ENCODE data around the gene ANO2.

The ANO2 gene

GRCh38 chr12:5654019-5654418 is 291.0 kb downstream of the ANO2 start:
- no peak for DNase-seq

- no peak for DNase-seq
These were observed 294.1 kb downstream of the ANO2 start for GRCh38 chr12:5650829-5651461.

- no peak for DNase-seq
These were observed 294.8 kb downstream of the ANO2 start for GRCh38 chr12:5650281-5650680.

DNA sequence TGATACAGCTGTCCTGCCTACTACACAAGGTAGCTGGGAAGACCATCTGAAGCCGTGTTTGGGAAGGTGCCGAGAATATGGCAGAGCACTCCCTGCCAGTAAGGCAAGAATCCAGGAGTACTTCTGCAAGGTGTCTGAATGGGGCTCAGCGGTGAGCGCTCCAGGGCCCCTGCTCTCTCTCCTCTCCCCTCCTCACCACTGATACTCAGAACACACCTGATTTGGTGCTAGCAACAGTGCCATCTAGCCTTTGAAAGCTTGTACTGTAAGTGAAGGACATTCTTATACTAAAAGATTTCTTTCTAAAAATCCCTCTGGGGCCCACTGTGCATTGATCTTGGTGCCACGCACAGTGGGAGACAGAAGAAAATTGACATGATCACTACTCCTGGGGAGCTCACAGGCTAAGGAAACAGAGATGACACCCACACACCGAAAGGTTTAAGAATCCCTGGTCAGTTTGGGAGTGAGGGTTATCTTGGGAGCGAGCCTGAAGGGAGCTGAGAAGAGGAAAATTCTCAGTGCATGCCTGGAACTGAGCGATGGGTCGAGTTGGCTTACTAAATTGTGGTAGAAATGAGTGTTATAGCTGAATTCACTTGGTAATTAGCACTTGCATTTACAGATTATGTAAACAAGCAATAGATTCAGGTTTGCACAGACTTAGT is 296.2 kb downstream of the ANO2 start:
- peak; percentile 50 for DNase-seq

DNA sequence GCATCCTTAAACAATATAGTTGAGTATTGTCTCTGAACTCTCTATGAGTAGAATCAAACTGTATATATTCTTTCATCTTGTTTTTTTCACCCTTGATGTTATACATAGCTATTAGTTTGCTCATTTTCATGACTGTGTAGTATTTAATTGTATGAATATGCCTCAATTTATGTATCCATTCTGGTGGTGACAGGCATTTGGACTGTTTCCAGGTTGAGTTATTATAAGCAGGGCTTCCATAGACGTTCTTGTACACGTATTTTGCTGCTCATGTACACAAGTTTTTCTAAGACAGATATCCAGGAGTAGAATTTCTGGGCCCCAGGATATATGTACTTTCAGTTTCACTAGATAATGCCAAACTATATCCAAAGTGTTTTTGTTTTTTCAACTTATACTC is 301.8 kb downstream of the ANO2 start:
- no peak for DNase-seq

DNA sequence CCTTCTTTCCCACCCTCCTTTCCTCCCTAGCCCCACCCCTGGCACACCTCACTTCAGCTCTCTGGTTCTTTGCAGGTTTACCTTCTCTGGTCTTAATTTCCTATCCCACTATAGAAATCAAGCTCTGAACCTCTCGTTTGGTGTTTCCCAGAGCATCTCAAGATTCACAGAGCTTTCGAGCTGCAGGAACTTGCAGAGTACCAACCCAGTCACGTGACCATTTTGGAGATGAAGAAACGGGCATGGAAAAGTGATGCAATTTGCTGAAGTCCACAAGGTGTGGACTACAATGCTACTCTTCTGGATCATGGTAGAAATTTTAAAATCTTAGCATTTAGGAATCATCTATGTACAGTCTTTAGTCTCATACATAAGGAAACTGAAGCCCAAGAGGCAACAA is 307.4 kb downstream of the ANO2 start:
- no peak for DNase-seq

- DNase-seq = no peak
These were observed 308.2 kb downstream of the ANO2 start for GRCh38 chr12:5636907-5637306.

DNA sequence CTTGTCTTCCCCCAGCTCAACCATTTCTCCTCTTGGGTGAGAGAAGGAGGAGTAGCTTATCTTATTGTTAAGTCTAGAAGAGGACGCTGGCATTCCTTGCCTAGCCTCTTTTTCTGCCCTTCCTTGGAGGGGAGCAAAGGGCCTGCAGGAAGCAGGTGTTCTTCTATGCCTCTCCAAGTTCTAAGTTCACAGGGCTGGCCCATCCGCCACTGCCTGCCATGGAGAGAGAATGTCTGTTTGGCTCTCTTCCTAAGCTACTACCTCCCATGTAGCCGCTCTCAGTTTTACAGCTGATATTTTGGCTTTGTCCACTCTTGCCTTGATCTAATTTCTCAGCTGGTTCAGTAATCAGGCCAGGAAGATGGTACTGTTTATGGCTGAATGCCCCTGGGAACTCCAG is 312.0 kb downstream of the ANO2 start:
- DNase-seq = no peak

GRCh38 chr12:5632453-5632852 is 312.6 kb downstream of the ANO2 start:
- DNase-seq = no peak

DNA sequence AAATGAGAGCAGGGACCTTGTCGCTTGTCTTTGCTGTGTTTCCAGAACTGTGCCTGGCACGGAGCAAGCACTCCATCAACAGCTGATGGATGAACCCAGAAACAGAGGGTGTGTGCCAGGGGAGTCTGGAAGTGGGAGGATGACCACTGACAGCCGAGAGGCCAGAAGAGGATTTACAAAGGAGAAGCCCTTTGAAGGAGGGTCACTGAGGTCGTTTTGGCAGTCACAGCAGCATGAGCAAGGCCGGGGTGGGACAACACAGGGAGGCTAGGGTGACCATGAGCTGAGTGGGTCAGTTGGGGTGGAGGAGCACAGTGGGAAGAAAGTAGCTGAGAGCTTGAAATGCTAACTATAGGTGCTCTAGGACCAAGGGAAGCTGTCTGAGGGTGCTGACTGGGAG is 313.6 kb downstream of the ANO2 start:
- no peak for DNase-seq

DNA sequence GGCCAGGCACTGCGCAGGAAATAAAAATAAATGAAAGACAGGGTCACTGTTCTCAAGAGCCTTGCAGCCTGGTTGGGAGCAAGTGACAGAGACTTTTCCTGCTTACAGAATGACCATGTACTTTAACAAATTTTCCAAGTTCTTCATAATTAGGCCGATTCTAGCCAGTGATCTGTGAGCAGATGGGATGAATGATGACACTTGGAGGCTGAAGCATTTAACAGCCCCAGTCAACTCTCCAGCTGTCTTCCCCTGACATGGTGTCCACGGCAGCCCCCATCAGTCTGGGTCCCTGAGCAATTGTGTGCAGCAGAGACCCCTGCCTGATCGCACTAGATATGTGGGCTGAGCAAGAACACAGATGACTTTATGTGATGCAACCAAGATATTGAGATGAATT is 314.3 kb downstream of the ANO2 start:
- no peak for DNase-seq

GRCh38 chr12:5628501-5628900 is 316.6 kb downstream of the ANO2 start:
- DNase-seq = no peak

GRCh38 chr12:5627053-5627630 is 317.9 kb downstream of the ANO2 start:
- no peak for DNase-seq

DNA sequence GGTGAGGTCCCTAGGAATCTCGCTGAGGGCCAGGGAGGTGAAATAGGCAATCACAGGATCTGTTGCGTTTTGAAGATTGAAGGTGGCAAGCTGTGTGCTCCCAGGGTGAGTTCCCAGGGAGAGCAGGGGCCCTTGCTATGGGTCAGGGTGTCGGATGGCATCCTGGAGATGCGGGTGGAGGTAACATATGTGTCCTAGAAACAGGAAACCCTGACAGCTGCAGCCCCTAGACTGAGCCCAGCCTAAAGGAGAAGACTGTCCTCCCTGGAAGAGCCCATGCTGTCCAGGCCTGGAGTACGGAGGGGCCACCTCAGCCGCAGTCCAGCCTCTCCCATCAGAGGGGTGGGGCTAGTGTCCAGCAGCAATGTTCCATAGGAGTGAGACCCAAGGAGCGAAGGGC is 318.9 kb downstream of the ANO2 start:
- DNase-seq = no peak

- DNase-seq = no peak
These were observed 320.4 kb downstream of the ANO2 start for GRCh38 chr12:5624486-5625272.

DNA sequence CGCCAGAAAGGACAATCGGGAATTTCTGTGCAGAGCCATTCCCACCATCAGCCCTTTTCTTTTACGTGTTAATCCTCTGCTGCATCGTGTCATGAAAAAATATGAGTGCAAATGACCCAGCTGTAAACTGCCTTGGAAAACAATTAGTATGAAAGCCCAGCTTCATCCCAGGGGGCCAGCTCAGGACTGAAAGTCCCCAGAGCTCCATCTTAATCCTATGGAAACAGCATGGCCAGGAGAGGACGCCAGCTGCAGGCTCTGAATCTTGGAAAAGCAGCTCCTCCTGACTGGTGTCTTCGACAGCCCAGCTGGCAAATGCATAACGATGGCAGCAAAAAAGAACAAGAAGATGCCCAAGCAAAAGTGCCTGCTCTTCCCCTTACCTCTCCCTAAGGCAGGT is 321.6 kb downstream of the ANO2 start:
- DNase-seq = no peak

- no peak for DNase-seq
These were observed 322.8 kb downstream of the ANO2 start for GRCh38 chr12:5622280-5622679.

DNA sequence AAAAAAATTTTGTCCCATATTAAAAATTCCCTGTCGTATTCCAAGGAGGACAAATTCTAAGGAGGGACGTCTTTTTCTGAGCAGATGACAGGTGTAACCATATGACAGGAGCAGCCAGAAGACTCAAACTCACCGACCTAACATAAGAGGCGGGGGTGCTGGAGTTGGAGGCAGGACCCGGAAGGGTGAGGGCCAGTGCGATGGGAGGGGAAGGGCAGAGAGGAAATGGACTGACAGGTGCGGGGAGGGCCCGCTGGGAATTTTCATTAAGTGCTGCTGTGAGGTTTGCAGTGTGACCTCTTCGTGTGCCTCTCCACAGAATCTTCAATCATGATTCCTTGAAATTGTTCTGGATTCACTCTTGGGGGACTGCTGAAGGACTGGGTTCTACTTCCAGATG is 323.7 kb downstream of the ANO2 start:
- no peak for DNase-seq

- DNase-seq = no peak
These were observed 324.2 kb downstream of the ANO2 start for GRCh38 chr12:5620896-5621295.

DNA sequence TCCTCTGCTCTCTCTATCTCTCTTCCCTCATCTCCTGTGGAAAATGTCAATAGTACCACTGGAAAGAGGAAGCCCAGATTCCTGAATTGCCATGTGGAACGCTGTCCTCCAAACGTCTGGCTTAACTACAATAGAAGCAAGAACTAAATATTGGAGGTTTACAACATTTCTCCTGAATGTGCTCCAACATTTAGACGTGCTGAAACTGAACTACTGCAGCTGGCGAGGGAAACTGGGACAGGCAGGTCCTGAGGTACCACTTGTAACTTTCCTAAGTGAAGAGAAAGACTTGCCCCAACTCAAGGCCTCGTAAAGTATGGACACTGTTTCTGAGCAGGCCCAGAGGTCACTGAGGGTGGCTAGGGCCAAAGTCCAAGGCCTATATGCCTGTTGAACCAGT is 325.4 kb downstream of the ANO2 start:
- DNase-seq = no peak

GRCh38 chr12:5616854-5617253 is 328.2 kb downstream of the ANO2 start:
- DNase-seq = no peak

GRCh38 chr12:5615760-5616159 is 329.3 kb downstream of the ANO2 start:
- DNase-seq = no peak

DNA sequence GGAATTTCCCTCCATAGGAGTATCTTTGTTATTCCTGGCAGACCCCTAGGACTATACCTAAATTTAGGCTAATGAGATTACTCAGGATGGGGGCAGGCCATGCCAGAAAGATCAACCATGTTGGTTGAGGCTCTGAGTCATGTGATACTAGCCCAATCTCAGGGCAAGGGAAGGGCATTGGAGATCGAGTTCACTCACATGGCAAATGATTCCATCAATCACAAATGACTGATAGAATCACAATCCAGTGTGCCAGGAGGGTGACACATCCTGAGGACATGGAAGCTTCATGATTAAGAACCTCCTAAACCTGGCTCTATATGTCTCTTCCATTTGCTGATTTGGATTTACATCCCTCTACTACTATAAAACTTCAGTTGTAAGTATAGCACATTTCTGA is 330.8 kb downstream of the ANO2 start:
- DNase-seq = no peak
